Epithelial cell of esophagus (primary cell): ENCODE results near the gene LAMB2.

Source experiments
- DNase-seq: peaks from one replicate; pipeline ENCODE4 v3.0.0; 2010; ENCODE audit warnings: low read depth
- H3K4me3 ChIP-seq: 2 replicates; pipeline ENCODE4 v1.5.1; 2011; ENCODE audit warnings: mild to moderate bottlenecking, low read length, control low read depth
- TF ChIP-seq, protein P1 (sequence below): IDR thresholded peaks from 2 replicates; pipeline ENCODE4 v1.5.1; 2011; ENCODE audit warnings: low read depth, mild to moderate bottlenecking, low read length, control low read depth, inconsistent platforms; ENCODE audit not compliant: insufficient read depth; ENCODE audit errors: missing control alignments

Gene LAMB2

DNA sequence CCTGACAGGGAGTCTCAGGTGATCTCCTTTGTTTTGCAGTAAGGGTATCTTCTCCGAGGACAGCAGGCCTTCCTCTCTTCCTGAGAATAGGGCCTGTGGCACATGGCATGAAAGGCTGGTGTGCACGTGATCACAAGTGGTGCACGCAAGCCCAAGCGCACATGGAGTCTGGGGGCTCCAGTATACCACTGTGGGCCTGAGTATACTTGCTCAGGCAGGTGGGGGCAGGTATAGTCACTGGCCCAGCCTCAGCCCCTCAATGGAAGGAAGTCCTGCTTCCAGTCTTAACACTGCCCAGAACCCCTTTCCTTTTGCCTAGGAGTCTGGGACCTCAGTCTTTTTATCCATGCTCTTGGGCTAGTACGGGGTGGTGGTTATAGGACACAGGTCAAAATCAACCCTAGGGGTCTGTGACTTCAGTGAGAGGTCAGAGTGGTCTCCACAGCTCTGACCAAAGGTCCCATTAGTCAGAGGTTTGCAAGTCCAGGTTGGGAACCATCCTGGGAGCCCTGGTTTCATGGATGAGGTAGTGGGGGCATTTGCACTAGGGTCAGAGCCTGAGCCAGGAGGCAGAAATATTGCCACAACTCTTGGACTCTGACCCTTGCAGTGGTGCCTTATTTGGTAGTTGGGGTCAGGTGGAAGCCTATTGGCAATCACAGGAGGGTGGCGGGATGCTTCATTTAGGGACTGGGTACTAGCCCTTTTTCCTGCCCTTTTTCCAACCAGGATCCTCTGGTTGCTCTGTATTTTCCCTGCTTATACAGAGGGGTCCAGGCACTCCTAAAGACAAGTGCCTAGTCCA is 34.1 kb upstream of the LAMB2 start:
- H3K4me3 ChIP-seq: peak overlapping the region; percentile 78
- TF ChIP-seq, protein P1, sequence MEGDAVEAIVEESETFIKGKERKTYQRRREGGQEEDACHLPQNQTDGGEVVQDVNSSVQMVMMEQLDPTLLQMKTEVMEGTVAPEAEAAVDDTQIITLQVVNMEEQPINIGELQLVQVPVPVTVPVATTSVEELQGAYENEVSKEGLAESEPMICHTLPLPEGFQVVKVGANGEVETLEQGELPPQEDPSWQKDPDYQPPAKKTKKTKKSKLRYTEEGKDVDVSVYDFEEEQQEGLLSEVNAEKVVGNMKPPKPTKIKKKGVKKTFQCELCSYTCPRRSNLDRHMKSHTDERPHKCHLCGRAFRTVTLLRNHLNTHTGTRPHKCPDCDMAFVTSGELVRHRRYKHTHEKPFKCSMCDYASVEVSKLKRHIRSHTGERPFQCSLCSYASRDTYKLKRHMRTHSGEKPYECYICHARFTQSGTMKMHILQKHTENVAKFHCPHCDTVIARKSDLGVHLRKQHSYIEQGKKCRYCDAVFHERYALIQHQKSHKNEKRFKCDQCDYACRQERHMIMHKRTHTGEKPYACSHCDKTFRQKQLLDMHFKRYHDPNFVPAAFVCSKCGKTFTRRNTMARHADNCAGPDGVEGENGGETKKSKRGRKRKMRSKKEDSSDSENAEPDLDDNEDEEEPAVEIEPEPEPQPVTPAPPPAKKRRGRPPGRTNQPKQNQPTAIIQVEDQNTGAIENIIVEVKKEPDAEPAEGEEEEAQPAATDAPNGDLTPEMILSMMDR: no peak

DNA sequence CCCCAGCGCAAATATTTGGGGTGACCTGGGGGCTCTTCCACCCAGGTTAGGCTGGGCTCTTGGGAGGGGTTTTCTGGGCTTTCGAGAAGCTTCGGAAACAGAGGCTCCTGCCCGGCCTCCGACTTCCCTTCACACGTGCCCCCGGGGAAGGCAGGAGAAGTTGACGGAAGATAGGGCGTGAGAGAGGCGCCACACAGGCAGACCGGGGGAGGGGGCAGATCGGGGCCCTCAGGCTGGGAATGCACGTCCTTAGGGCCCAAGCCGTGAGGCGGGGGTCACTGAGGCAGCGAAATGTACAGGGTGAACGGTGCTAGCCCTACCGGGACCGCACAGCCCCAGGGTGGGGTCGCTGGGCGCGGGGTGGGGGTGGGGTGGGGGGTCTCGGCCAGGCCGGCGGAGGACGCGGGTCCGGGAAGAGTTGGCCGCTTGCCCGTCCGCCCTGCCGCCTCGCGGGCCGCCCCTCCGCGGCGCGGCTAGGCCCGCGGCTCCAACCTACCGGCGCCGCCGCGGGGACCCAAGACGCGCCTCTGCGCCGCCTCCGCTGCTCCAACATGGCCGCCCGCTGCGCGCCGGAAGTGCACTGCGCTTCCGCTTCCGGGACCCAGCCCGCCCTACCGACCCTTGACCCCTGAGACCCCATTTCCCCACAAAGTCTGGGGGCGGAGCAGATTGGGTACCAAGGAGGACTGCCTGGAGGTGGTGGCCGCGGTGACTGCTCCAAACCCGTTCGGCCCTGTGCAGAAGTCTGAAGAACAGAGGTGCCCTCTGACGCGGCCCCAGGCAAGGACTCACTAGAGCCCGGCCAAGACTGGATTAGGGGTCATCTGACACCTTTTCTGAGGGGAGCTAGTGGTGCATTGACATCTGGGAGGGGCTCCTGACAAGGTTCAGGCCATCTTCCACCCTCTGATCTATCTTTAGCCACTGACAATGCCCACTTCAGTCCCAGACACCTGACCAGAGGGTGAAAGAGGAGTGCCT is 33.2 kb upstream of the LAMB2 start, which contains the start of gene CCDC71:
CCDC71 (minus strand) TSS at position 561 of the 981 bp plus-strand sequence. CDS start 2,123 bp downstream, outside the sequence.
- H3K4me3 ChIP-seq: peak within 1 kb of the TSS; percentile 78
- TF ChIP-seq, protein P1: no peak
- DNase-seq: peak; percentile 64

More for the DNA sequence above, 34.1 kb upstream of the LAMB2 start:
- no peak for DNase-seq

DNA sequence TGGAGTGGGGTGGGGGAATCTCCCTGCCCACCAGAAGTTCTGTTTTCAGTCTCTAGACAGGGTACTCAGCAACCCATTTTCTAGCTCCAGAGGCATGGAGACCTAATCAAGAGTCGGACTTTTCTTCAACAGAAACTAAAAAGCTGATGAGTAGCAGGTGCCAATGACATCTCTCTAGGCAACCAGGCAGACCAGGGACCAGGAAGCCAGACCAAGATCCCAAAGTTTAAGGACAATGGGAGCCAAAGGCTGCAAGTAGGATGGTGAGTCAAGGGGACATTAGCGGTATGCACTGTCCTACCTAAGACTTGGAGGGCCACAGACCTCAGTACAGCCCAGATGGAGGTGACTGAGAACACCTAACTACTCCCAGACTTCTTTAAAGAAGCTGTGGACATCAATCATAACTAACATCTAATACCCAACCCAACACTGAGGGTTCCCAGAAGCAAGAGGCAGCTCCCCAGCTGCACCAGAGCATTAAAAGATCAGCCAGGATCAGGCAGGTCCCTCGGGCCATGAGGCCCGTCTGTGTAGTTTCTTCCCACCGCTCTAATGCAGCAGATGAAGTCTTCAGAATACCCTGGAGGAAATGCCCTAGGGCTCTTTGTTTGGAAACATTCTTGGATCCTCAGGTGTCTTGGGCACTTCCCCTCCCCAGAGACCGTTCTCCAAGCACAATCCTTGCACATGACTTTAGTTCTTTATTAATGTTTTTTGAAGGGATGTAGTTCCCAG is 32.3 kb upstream of the LAMB2 start:
- peak overlapping the region; percentile 78 for H3K4me3 ChIP-seq
- TF ChIP-seq, protein P1: no peak

DNA sequence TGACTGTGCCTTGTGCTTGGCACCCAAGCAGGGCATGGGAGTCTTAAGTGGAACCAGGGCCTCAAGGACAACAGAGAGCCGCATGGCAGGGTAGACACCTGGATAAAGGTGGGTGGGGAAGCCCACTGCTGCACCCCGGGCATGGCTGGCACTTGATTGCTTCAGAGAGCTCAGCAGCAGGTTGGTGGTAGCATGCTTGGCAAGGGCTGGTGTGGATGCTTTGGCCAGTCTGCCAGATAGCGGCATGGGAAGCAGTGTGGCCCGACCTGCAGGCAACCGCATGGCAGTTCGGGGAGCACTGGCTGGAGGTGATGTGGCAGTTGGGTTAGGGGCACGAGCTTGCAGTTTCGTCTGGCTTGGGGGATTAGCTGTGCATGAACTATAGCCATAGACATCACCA is 30.8 kb upstream of the LAMB2 start:
- TF ChIP-seq, protein P1: no peak
- DNase-seq: no peak
- no peak overlapping the region for H3K4me3 ChIP-seq

More for the DNA sequence above, 32.3 kb upstream of the LAMB2 start:
- DNase-seq: no peak

DNA sequence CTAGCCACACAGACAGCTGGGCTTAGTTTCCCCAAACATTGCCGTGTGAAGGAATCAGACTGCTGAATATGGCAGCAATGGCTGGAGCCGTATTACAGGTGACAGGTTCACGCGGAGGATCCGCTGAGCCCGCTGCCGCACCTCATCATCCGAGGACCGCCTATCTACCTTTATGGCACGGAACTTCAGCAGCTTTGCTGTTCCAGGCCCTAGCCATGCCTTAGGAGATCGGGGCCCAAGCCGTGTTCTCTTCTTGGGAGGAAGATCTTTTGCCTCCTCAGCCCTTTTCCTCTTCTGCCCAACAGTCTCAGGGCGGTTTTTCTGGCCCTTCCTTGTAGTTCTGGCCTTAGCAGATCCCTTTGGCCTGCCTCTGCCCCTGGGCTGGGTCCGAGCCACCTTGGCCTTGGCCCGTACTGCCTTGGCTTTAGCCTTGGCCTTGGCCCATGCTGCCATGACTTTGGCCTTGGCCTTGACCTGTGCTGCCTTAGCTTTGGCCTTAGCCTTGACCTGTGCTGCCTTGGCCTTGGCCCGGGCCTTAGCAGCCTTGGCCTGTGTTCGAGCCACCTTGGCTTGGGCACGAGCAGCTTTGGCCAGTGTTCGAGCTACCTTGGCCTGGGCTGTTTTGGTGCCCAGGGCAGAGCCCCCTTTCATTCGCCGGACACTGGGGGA is 30.0 kb upstream of the LAMB2 start:
- TF ChIP-seq, protein P1: no peak
- H3K4me3 ChIP-seq: no peak overlapping the region
- no peak for DNase-seq
